Measurements from ENCODE around the gene EIF2S2. TPM values are rescaled to one million over a fixed set of nuclear protein-coding genes. Genes with fewer than 3 reads are reported as not detected.

EIF2S2 gene
- total RNA-seq, 1 donor from 2014 or later = 114 TPM

GRCh38 chr20:34078540-34078939 lies 33.5 kb downstream of the EIF2S2 start:
- Histone ChIP-seq H3K36me3 (no peaks in the 10 kb centered on the region), H3F3A (ENCODE audit: low read depth) (no peaks in the 10 kb centered on the region)
- H3K36me3 Mint-ChIP-seq = peaks cover 29% of the 10 kb centered on the region

DNA sequence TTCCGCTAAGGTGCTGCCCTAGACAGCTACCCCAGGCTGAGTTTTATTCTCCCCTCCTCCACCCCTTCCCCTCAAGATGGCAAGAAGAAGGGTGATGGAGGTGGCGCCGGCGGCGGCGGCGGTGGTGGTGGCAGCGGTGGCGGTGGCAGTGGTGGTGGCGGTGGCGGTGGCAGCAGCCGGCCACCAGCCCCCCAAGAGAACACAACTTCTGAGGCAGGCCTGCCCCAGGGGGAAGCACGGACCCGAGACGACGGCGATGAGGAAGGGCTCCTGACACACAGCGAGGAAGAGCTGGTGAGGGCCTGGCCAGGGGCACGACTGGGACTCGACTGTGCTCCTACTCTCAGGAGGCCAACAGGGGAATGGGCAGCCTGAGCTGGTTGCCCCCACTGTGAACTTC lies 35.1 kb downstream of the EIF2S2 start:
- no peak overlapping the region for H3K27ac Mint-ChIP-seq
- Histone ChIP-seq H3K9me3 (ENCODE audit: low read depth) (no peaks in the 10 kb centered on the region), H3K36me3 (no peaks in the 10 kb centered on the region), H2AFZ (replicated peaks) (no peak overlapping the region), H3K27ac (no peak overlapping the region), H3K4me2 (no peak overlapping the region), H3K4me1 (no peaks in the 10 kb centered on the region), H3K4me3 (no peak overlapping the region), H3K9ac (no peak overlapping the region), H3K79me2 (ENCODE audit: low read depth) (peaks cover 11% of the 10 kb centered on the region), H3K27me3 (no peaks in the 10 kb centered on the region), H4K20me1 (ENCODE audit: low read depth) (peaks cover 37% of the 10 kb centered on the region), H3F3A (ENCODE audit: low read depth) (no peaks in the 10 kb centered on the region)
- TF ChIP-seq EZH2 (IDR thresholded peaks at IDR 0.05) = no peak
- no peak for TF ChIP-seq EZH2phosphoT487 (IDR thresholded peaks at IDR 0.05)
- TF ChIP-seq, protein P1, sequence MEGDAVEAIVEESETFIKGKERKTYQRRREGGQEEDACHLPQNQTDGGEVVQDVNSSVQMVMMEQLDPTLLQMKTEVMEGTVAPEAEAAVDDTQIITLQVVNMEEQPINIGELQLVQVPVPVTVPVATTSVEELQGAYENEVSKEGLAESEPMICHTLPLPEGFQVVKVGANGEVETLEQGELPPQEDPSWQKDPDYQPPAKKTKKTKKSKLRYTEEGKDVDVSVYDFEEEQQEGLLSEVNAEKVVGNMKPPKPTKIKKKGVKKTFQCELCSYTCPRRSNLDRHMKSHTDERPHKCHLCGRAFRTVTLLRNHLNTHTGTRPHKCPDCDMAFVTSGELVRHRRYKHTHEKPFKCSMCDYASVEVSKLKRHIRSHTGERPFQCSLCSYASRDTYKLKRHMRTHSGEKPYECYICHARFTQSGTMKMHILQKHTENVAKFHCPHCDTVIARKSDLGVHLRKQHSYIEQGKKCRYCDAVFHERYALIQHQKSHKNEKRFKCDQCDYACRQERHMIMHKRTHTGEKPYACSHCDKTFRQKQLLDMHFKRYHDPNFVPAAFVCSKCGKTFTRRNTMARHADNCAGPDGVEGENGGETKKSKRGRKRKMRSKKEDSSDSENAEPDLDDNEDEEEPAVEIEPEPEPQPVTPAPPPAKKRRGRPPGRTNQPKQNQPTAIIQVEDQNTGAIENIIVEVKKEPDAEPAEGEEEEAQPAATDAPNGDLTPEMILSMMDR (IDR thresholded peaks at IDR 0.05) = no peak
- H3K27me3 Mint-ChIP-seq (ENCODE audit: insufficient read depth, low read depth) = peaks cover 3% of the 10 kb centered on the region
- H3K9me3 Mint-ChIP-seq = no peaks in the 10 kb centered on the region
- peaks cover 31% of the 10 kb centered on the region for H3K36me3 Mint-ChIP-seq
- peaks cover 4% of the 10 kb centered on the region for H3K4me1 Mint-ChIP-seq
- no peak for DNase-seq (ENCODE audit: low spot score)
- H3K4me3 Mint-ChIP-seq = no peak overlapping the region

More at GRCh38 chr20:34078540-34078939, 33.5 kb downstream of the EIF2S2 start:
- no peak overlapping the region for H3K4me3 ChIP-seq
- peaks cover 1% of the 10 kb centered on the region for H3K4me1 Mint-ChIP-seq
- H4K20me1 ChIP-seq (ENCODE audit: low read depth) = peaks cover 41% of the 10 kb centered on the region
- no peaks in the 10 kb centered on the region for H3K9me3 ChIP-seq (ENCODE audit: low read depth)
- H3K4me2 ChIP-seq = no peak overlapping the region
- no peak overlapping the region for H3K9ac ChIP-seq
- no peaks in the 10 kb centered on the region for H3K9me3 Mint-ChIP-seq
- no peak overlapping the region for H3K27ac Mint-ChIP-seq
- TF ChIP-seq, protein P1 (IDR thresholded peaks at IDR 0.05) = no peak
- TF ChIP-seq EZH2phosphoT487 (IDR thresholded peaks at IDR 0.05) (no peak), EZH2 (IDR thresholded peaks at IDR 0.05) (no peak)
- H3K4me3 Mint-ChIP-seq = no peak overlapping the region
- H3K4me1 ChIP-seq = no peaks in the 10 kb centered on the region
- H3K79me2 ChIP-seq (ENCODE audit: low read depth) = peaks cover under 1% of the 10 kb centered on the region
- no peak for DNase-seq (ENCODE audit: low spot score)
- H3K27me3 ChIP-seq = no peaks in the 10 kb centered on the region
- H3K27ac ChIP-seq = no peak overlapping the region
- H2AFZ ChIP-seq (replicated peaks) = no peak overlapping the region
- peaks cover 3% of the 10 kb centered on the region for H3K27me3 Mint-ChIP-seq (ENCODE audit: insufficient read depth, low read depth)

DNA sequence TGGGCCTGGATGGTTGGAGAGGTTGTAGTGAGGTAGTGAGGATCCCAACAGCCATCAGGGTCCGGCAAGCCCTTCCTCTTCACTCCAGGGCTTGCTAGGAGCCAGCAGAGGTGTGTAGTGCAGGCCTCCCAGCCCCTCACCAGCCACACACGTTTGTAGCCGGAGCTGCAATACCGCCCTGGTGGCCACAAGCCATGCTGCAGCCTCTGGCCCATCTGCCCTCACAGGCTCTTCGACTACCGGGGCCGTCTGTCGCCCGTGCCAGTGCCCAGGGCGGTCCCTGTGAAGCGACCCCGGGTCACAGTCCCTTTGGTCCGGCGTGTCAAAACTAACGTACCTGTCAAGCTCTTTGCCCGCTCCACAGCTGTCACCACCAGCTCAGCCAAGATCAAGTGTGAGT lies 36.4 kb downstream of the EIF2S2 start:
- no peaks in the 10 kb centered on the region for H3K9me3 Mint-ChIP-seq
- no peak overlapping the region for H3K27ac ChIP-seq
- DNase-seq (ENCODE audit: low spot score) = no peak
- H3K36me3 Mint-ChIP-seq = peaks cover 29% of the 10 kb centered on the region
- no peak overlapping the region for H3K4me3 ChIP-seq
- no peak overlapping the region for H3K4me2 ChIP-seq
- H3K9me3 ChIP-seq (ENCODE audit: low read depth) = no peaks in the 10 kb centered on the region
- no peaks in the 10 kb centered on the region for H3F3A ChIP-seq (ENCODE audit: low read depth)
- no peak overlapping the region for H2AFZ ChIP-seq (replicated peaks)
- H3K4me3 Mint-ChIP-seq = no peak overlapping the region
- H3K27ac Mint-ChIP-seq = no peak overlapping the region
- peaks cover 20% of the 10 kb centered on the region for H3K79me2 ChIP-seq (ENCODE audit: low read depth)
- peaks cover 3% of the 10 kb centered on the region for H3K27me3 Mint-ChIP-seq (ENCODE audit: insufficient read depth, low read depth)
- no peaks in the 10 kb centered on the region for H3K4me1 ChIP-seq
- no peaks in the 10 kb centered on the region for H3K36me3 ChIP-seq
- H3K9ac ChIP-seq = no peak overlapping the region
- TF ChIP-seq EZH2phosphoT487 (IDR thresholded peaks at IDR 0.05) (no peak), EZH2 (IDR thresholded peaks at IDR 0.05) (no peak)
- TF ChIP-seq, protein P1 (IDR thresholded peaks at IDR 0.05) = no peak
- H4K20me1 ChIP-seq (ENCODE audit: low read depth) = peaks cover 37% of the 10 kb centered on the region
- H3K27me3 ChIP-seq = no peaks in the 10 kb centered on the region
- peaks cover 4% of the 10 kb centered on the region for H3K4me1 Mint-ChIP-seq
